C4-2B (cell line): Measurements from ENCODE around the gene THUMPD3.

Experiments
- H3K27ac ChIP-seq: fragments of 450-650 bp; 2 replicates; pipeline ENCODE4 v1.5.1; 2017
- CTCF ChIP-seq: fragments of 450-650 bp; conservative IDR thresholded peaks from 2 replicates; pipeline ENCODE4 v1.5.1; 2017; ENCODE audit warnings: mild to moderate bottlenecking
- ZFX ChIP-seq: fragments of 450-650 bp; IDR thresholded peaks from 2 replicates; pipeline ENCODE4 v1.6.1; 2017

The THUMPD3 gene

GRCh38 chr3:9390265-9390888, 27.5 kb downstream of the THUMPD3 start:
- TF ChIP-seq ZFX (no peak), CTCF (no peak)
- H3K27ac ChIP-seq, result no peak overlapping the region

DNA sequence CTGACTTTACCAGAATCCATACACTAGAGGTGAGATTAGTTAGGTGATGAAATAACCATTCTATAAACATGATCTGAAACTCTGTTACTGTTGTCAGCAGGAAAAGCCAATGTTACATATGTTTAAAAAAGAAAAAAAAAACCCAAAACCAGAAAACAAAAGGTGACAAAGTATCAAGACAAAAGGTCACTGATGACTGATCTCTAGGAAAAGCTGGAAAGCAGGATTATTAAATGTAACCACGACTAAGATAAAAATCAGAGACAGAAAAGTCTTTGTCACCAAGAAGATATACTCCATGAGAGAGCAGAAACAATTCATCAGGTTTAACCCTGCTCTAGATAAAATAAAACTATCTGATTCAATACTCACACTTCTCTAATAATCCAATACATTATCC, 29.2 kb downstream of the THUMPD3 start:
- no peak overlapping the region for H3K27ac ChIP-seq
- TF ChIP-seq CTCF, result no peak
- no peak for TF ChIP-seq ZFX

- peak overlapping the region; percentile 98 for H3K27ac ChIP-seq
- TF ChIP-seq ZFX, result no peak
- TF ChIP-seq CTCF, result no peak
These were observed 32.9 kb downstream of the THUMPD3 start for GRCh38 chr3:9395570-9396300.

- TF ChIP-seq ZFX (no peak), CTCF (no peak)
- peak overlapping the region; percentile 98 for H3K27ac ChIP-seq
These were observed 33.4 kb downstream of the THUMPD3 start for GRCh38 chr3:9396301-9396631.

DNA sequence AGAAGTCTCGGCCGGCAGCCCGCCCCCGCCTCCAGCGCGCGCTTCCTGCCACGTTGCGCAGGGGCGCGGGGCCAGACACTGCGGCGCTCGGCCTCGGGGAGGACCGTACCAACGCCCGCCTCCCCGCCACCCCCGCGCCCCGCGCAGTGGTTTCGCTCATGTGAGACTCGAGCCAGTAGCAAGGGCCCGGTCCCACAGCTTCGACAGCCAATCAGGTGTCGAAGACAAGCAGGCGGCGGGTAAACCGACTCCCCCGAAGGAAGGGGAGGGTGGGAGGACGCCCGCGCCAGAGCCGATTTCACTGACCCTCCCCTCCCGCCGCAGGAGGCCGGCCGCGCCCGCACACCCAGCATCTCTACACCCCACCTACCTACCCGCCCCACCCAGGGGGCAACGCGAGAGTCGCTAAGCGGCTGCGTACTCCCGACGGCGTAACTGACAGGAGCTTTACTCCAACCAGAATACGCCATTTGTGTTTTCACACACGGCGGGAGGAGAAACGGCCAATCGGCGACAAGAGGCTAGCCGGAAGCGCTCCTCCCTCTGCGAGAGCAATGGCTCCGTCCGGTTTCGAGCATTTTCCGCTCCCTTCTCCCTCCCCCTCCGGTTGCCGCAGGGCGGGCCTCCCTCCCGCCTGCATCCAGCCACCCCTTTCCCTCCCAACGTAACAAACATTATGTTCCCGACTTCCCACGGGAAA, 33.9 kb downstream of the THUMPD3 start:
- H3K27ac ChIP-seq, result peak overlapping the region; percentile 98
- TF ChIP-seq CTCF, result no peak
- no peak for TF ChIP-seq ZFX

GRCh38 chr3:9397332-9397905, 34.6 kb downstream of the THUMPD3 start, which contains the start of gene SETD5:
SETD5 (plus strand) TSS chr3:9397615; CDS start chr3:9428939, 31,324 bp downstream.
- H3K27ac ChIP-seq, result peak within 1 kb of the TSS; percentile 98
- TF ChIP-seq CTCF (no peak), ZFX (no peak)
